SKM-1 (cell line): ENCODE data around the gene CHGA.

Experiments
- DNase-seq: peaks from one replicate; lab custom pipeline; 2025; ENCODE audit not compliant: unreplicated experiment; lab: John Stamatoyannopoulos, UW

CHGA gene

GRCh38 chr14:92902726-92903125 lies 20.2 kb upstream of the CHGA start:
- DNase-seq = no peak

- no peak for DNase-seq
These were observed 19.6 kb upstream of the CHGA start for GRCh38 chr14:92903359-92903758.

GRCh38 chr14:92905667-92906066 lies 17.3 kb upstream of the CHGA start:
- no peak for DNase-seq

GRCh38 chr14:92906420-92906819 lies 16.5 kb upstream of the CHGA start:
- DNase-seq = no peak

- DNase-seq = no peak
These were observed 16.1 kb upstream of the CHGA start for GRCh38 chr14:92906823-92907222.

GRCh38 chr14:92907316-92907911 lies 15.5 kb upstream of the CHGA start:
- no peak for DNase-seq

- DNase-seq = no peak
These were observed 8.8 kb upstream of the CHGA start for GRCh38 chr14:92914087-92914656.

- DNase-seq = no peak
These were observed 6.7 kb upstream of the CHGA start for GRCh38 chr14:92916201-92916600.

GRCh38 chr14:92917041-92917940 lies 5.7 kb upstream of the CHGA start:
- DNase-seq = no peak

GRCh38 chr14:92917956-92918355 lies 5.0 kb upstream of the CHGA start:
- no peak for DNase-seq

GRCh38 chr14:92920001-92920400 lies 2.9 kb upstream of the CHGA start:
- DNase-seq = no peak

- DNase-seq = no peak
These were observed 705 bp upstream of the CHGA start for GRCh38 chr14:92922155-92922735.

GRCh38 chr14:92923744-92924103 lies 774 bp downstream of the CHGA start:
- DNase-seq = no peak

- no peak for DNase-seq
These were observed 1.3 kb downstream of the CHGA start for GRCh38 chr14:92924247-92924646.

- DNase-seq = no peak
These were observed 2.5 kb downstream of the CHGA start for GRCh38 chr14:92925446-92925845.

GRCh38 chr14:92926180-92926845 lies 3.4 kb downstream of the CHGA start:
- DNase-seq = no peak

GRCh38 chr14:92926931-92927330 lies 4.0 kb downstream of the CHGA start:
- no peak for DNase-seq

- DNase-seq = no peak
These were observed 4.7 kb downstream of the CHGA start for GRCh38 chr14:92927349-92928257.

GRCh38 chr14:92928258-92928629 lies 5.3 kb downstream of the CHGA start:
- no peak for DNase-seq

- no peak for DNase-seq
These were observed 6.2 kb downstream of the CHGA start for GRCh38 chr14:92928961-92929688.
